Fibroblast of pulmonary artery (primary cell): ENCODE results near the gene SUPT5H.

Experiments used
- DNase-seq: peaks from one replicate; pipeline ENCODE4 v3.0.0-alpha.2; 2010; ENCODE audit warnings: low read depth
- H3K4me3 ChIP-seq: replicated peaks from 2 replicates; pipeline ENCODE4 v1.5.1; 2011; ENCODE audit warnings: low read depth, mild to moderate bottlenecking, control low read depth, low read length, moderate library complexity
- TF ChIP-seq, protein P1 (sequence below): IDR thresholded peaks from 2 replicates; pipeline ENCODE4 v1.5.1; 2011; ENCODE audit warnings: mild to moderate bottlenecking, control low read depth, low read length, inconsistent platforms; ENCODE audit errors: missing control alignments

The SUPT5H gene

DNA sequence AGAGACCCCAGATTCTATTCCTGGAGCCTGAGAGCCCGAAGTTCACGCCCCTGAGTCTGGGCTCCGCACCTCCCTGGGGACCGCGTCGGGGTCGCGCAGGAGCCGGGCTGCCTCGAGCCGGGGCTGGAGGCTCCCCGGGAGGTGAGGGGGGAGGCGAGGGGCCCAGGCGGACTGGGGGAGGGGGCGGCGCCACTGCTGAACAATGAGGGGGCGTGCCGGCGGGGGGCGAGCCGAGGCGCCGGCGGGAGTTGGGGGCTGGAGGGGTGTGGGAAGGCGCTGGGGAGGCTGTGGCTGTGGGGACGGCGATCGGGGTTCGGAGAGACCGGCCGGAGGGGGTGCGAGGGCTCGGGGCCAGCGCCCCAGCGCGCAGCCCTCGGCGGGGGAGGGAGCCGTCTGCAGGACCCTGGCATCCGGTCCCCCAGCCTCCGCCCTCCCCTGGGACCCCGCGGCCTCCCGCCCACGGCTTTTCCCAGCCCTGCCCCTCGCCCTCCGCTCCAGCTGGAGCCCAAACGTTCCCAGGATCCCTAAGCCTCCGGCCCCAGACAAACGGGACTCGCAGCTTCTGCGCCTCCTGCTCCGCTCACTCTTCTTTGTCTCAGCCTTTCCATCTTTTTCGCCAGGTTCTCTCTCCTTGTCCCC lies 32.0 kb upstream of the SUPT5H start:
- DNase-seq = peak; percentile 72
- H3K4me3 ChIP-seq = peak overlapping the region; percentile 97
- TF ChIP-seq, protein P1, sequence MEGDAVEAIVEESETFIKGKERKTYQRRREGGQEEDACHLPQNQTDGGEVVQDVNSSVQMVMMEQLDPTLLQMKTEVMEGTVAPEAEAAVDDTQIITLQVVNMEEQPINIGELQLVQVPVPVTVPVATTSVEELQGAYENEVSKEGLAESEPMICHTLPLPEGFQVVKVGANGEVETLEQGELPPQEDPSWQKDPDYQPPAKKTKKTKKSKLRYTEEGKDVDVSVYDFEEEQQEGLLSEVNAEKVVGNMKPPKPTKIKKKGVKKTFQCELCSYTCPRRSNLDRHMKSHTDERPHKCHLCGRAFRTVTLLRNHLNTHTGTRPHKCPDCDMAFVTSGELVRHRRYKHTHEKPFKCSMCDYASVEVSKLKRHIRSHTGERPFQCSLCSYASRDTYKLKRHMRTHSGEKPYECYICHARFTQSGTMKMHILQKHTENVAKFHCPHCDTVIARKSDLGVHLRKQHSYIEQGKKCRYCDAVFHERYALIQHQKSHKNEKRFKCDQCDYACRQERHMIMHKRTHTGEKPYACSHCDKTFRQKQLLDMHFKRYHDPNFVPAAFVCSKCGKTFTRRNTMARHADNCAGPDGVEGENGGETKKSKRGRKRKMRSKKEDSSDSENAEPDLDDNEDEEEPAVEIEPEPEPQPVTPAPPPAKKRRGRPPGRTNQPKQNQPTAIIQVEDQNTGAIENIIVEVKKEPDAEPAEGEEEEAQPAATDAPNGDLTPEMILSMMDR = no peak

DNA sequence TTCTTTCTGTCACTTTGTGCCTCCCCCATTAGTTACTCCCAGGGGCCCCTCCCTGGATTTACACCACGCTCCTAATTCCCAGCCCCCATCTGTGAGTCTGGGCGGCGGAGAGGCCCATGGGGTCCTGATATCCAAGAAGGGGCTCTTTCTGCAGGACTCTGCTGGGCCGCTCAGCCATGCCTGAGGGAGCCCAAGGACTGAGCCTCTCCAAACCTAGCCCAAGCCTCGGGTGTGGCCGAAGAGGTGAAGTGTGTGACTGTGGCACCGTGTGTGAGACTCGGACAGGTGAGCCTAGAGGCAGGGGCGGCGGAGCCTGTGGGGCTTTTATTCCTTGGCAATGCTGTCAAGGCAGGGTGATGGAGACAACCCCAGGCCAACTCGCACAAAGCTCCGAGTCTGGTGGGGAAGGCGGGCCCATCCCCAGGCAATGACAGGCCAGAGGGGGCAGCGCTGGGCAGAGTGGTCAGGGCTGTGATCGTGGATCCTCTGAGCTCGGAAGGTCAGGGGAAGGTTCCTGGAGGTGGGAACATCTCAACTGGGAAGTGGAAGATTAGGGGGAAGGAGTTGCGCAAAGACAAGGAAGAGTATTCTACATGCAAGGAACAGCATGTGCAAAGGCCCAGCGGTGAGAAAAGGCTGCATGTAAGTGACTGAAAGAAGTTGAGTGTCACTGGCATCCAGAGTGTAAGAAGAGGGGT lies 31.3 kb upstream of the SUPT5H start:
- DNase-seq = no peak
- peak overlapping the region; percentile 97 for H3K4me3 ChIP-seq
- TF ChIP-seq, protein P1 = no peak

DNA sequence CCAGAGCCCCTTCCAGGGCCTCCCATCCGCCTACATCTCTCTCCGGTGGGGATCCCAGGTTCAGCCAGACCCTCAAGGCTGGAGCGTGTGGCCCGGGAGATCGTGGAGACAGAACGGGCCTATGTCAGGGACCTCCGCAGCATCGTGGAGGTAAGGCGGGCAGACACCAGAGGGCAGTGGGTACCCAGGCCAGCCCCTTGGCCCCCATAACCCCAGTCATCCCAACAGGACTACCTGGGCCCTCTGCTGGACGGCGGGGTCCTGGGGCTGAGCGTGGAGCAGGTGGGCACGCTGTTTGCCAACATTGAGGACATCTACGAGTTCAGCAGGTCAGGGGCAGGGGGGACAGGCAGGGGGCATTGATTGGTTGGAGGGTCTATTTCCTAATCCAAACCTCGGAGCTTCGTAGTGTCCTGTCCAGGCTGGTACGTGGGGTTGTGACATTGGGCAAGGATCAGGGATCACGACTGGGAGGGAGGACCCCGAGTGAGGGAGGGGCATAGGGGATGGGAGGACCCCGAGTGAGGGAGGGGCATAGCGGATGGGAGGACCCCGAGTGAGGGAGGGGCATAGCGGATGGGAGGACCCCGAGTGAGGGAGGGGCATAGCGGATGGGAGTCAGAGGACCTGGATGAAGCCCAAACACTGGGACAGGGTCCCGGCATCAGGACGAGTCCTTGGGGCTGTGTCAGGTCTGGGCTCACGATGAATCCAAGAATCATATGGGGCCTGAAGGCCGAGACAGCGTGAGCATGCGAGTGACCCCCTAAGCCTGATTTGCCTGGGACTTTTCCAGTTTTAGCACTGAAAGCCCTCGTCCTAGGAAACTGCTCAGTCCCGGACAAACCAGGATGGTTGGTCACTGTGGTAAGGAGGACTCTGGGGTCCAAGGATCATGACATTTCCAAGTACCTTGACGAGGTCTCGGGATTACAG lies 30.0 kb upstream of the SUPT5H start:
- no peak for DNase-seq
- TF ChIP-seq, protein P1 = peak; percentile 6
- H3K4me3 ChIP-seq = peak overlapping the region; percentile 97

DNA sequence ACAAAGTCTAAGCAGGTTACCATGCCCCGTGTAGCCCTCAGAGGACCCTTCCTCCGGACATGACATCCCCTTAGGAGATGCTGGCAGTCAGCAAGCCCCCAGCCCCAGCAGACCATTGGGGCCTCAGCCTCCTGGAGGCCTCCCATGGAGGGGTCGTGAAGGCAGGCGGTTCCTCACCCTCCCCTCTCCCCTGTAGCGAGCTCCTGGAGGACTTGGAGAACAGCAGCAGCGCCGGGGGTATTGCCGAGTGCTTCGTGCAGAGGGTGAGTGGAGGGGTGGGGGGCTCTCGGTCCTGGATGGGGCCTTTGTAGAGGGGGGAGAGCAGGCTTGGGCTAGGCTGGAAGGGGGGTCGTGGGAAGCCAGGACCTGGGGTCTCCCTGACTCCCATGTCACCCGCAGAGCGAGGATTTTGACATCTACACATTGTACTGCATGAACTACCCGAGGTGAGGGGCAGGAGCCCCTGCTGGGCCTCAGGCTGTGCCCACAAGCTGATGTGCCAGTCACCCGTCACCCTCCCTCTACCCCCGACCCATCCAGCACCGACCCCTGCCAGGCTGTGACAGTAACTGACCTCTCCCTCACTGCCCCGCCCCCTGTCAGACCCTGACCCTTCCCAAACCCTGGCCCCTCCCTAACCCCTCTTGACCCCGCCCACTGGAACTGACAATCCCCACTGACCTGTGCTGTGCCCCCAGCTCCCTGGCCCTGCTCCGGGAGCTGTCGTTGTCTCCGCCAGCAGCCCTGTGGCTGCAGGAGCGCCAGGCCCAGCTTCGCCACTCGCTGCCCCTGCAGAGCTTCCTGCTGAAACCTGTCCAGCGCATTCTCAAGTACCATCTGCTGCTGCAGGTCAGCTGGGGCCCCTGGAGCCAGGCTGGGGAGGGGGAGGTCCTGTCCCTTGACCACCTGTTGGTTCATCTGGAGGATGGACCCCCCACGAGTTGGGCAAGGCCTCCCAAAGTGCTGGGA lies 28.9 kb upstream of the SUPT5H start:
- TF ChIP-seq, protein P1 = no peak
- no peak overlapping the region for H3K4me3 ChIP-seq
- no peak for DNase-seq

- TF ChIP-seq, protein P1 = no peak
- DNase-seq = no peak
- no peak overlapping the region for H3K4me3 ChIP-seq
These were observed 27.8 kb upstream of the SUPT5H start for GRCh38 chr19:39417463-39418181.
